Measurements from ENCODE around the gene PGBD1.

GRCh38 chr6:28311139-28311823 is 29.9 kb downstream of the PGBD1 start:
- no peak for TF ChIP-seq CTCF (IDR thresholded peaks at IDR 0.05)
- TF ChIP-seq POLR2A (IDR thresholded peaks at IDR 0.05) = no peak
